K562 (cell line): ENCODE measurements around the gene DSP. TPM values are rescaled to one million over a fixed set of nuclear protein-coding genes. Genes with fewer than 3 reads are reported as not detected.
A peak's percentile ranks its signal among the peaks of the same experiment; 100 is the strongest.

ENCODE experiments used
- ATAC-seq: fragments of 200-7000 bp; cut with Tn5 transposase; 3 replicates; pipeline ENCODE4 v1.9.1; 2020; ENCODE audit warnings: moderate library complexity
- BruUV-seq: library from RNA; stranded (reverse); fragments of 400-500 nt; replicated peaks from 2 replicates; lab custom pipeline; 2021; lab: Mats Ljungman, UMichigan
- CTCF ChIA-PET: fragments of 300-600 bp; formaldehyde crosslinking; extraction: SDS; loops from one replicate; lab custom pipeline; 2021; ENCODE audit warnings: low intra/inter-chr PET ratio; lab: Yijun Ruan, JAX
- POLR2A ChIA-PET: fragments of 300-600, 350-650 bp; sonication (Branson Sonifier 250); formaldehyde crosslinking; extraction: SDS; loops from one replicate; lab custom pipeline; 2021; ENCODE audit warnings: antibody characterized with exemption, inconsistent platforms; lab: Yijun Ruan, JAX
- DNase-seq, 4 experiments: peaks; one replicate each; pipeline versions ENCODE4 v3.0.0 to v3.0.0-alpha.2; 2011 to 2018; ENCODE audit warnings: low spot score in 3 of 4, mixed read lengths in 3 of 4; ENCODE audit errors: extremely low read depth in 1 of 4
- FAIRE-seq: peaks from 2 replicates; lab custom pipeline; 2011; peaks lifted over from hg19 to GRCh38; lab: Jason Lieb, UNC
- H2AFZ ChIP-seq: 2 replicates; pipeline ENCODE4 v1.6.0; 2011; ENCODE audit warnings: low read depth, low read length, control low read depth, inconsistent platforms
- H3K27ac ChIP-seq: fragments of 200-600 bp; 3 replicates; pipeline ENCODE4 v1.8.0; 2011; ENCODE audit warnings: low read depth, mild to moderate bottlenecking, control low read depth, inconsistent platforms, low read length, moderate library complexity, mixed read lengths; ENCODE audit errors: extremely low read depth
- H3K27me3 ChIP-seq, 2 experiments: fragments of 300-600 bp in 1 of 2; 2 replicates in 1 of 2; 3 replicates in 1 of 2; pipeline versions ENCODE4 v1.6.0 to v1.8.0; 2011; ENCODE audit warnings: inconsistent platforms in 2 of 2, low read length in 2 of 2, mild to moderate bottlenecking in 1 of 2, mixed read lengths in 1 of 2, moderate library complexity in 1 of 2; ENCODE audit not compliant: control insufficient read depth in 2 of 2, insufficient read depth in 2 of 2
- H3K36me3 ChIP-seq: fragments of 300-600 bp; 3 replicates; pipeline ENCODE4 v1.8.0; 2011; ENCODE audit warnings: mild to moderate bottlenecking, low read length, inconsistent platforms; ENCODE audit not compliant: control insufficient read depth, insufficient read depth
- H3K4me1 ChIP-seq, 2 experiments: fragments of 200-600 bp in 1 of 2; replicated peaks in 1 of 2; 2 replicates in 1 of 2; 3 replicates in 1 of 2; pipeline versions ENCODE4 v1.5.1 to v1.8.0; 2011; ENCODE audit warnings: inconsistent platforms in 2 of 2, low read length in 2 of 2, mild to moderate bottlenecking in 1 of 2, mixed read lengths in 1 of 2, moderate library complexity in 1 of 2; ENCODE audit not compliant: control insufficient read depth in 2 of 2, insufficient read depth in 2 of 2
- H3K4me2 ChIP-seq: 2 replicates; pipeline ENCODE4 v1.6.1; 2011; ENCODE audit warnings: low read length, control low read depth, inconsistent platforms, mixed read lengths; ENCODE audit not compliant: insufficient read depth
- H3K4me3 ChIP-seq: fragments of 200-600 bp; sonication (generic), shearing (Covaris generic); 2 replicates; pipeline ENCODE4 v1.5.1; 2016; ENCODE audit warnings: control low read depth, inconsistent platforms
- H3K79me2 ChIP-seq: fragments of 200-600 bp; 3 replicates; pipeline ENCODE4 v1.8.0; 2011; ENCODE audit warnings: low read length, inconsistent platforms; ENCODE audit not compliant: control insufficient read depth, insufficient read depth
- H3K9ac ChIP-seq, 2 experiments: 2 replicates each; pipeline versions ENCODE4 v1.6.0 to v1.6.1; 2011; ENCODE audit warnings: low read depth in 2 of 2, low read length in 2 of 2, control low read depth in 1 of 2, inconsistent platforms in 1 of 2, mild to moderate bottlenecking in 1 of 2, mixed read lengths in 1 of 2; ENCODE audit not compliant: insufficient read depth in 1 of 2
- H3K9me1 ChIP-seq: one replicate; pipeline ENCODE4 v1.6.0; 2011; ENCODE audit warnings: inconsistent platforms, mild to moderate bottlenecking, low read length, moderate library complexity; ENCODE audit not compliant: control insufficient read depth, insufficient read depth
- H3K9me3 ChIP-seq: replicated peaks from 2 replicates; pipeline ENCODE4 v1.5.1; 2011; ENCODE audit warnings: low read depth, low read length, inconsistent platforms; ENCODE audit not compliant: control insufficient read depth, insufficient read depth
- H4K20me1 ChIP-seq: replicated peaks from 2 replicates; pipeline ENCODE4 v1.6.1; 2011; ENCODE audit warnings: low read length, inconsistent platforms, mixed read lengths; ENCODE audit not compliant: control insufficient read depth, insufficient read depth
- AFF4 ChIP-seq: sonication (generic); formaldehyde crosslinking; IDR thresholded peaks from 2 replicates; pipeline ENCODE4 v1.8.0; 2023; ENCODE audit warnings: mild to moderate bottlenecking, missing genetic modification reagents
- BMI1 ChIP-seq: fragments of 150-350 bp; IDR thresholded peaks from 2 replicates; pipeline ENCODE4 v1.6.1; 2014; ENCODE audit warnings: low read length
- CEBPG ChIP-seq, 3 experiments: fragments of 200-800 bp in 1 of 3; sonication (Bioruptor generic) in 1 of 3; sonication (generic) in 1 of 3; formaldehyde crosslinking in 1 of 3; IDR thresholded peaks in 2 of 3; conservative IDR thresholded peaks in 1 of 3; 2 replicates each; pipeline versions ENCODE4 v1.6.1 to v1.8.0; 2016 to 2022; ENCODE audit warnings: missing compliant biosample characterization in 2 of 3, missing genetic modification characterization in 2 of 3, mild to moderate bottlenecking in 1 of 3, missing genetic modification reagents in 1 of 3
- CHAMP1 ChIP-seq: fragments of 450-650 bp; IDR thresholded peaks from 2 replicates; pipeline ENCODE4 v1.6.1; 2016; ENCODE audit warnings: mild to moderate bottlenecking
- EP400 ChIP-seq: fragments of 450-650 bp; IDR thresholded peaks from 2 replicates; pipeline ENCODE4 v1.6.1; 2017; ENCODE audit warnings: antibody characterized with exemption, mild to moderate bottlenecking, moderate library complexity
- MIER1 ChIP-seq: fragments of 450-650 bp; IDR thresholded peaks from 2 replicates; pipeline ENCODE4 v1.6.1; 2016; ENCODE audit warnings: antibody characterized with exemption, mild to moderate bottlenecking, low read depth
- NBN ChIP-seq: fragments of 450-650 bp; IDR thresholded peaks from 2 replicates; pipeline ENCODE4 v1.6.1; 2016; ENCODE audit warnings: low read depth, mild to moderate bottlenecking
- NR1H2 ChIP-seq: sonication (generic); formaldehyde crosslinking; IDR thresholded peaks from 2 replicates; pipeline ENCODE4 v1.4.0; 2020; ENCODE audit warnings: mild to moderate bottlenecking, missing genetic modification reagents
- RAD21 ChIP-seq, 2 experiments: fragments of 250-450 bp in 1 of 2; fragments of 450-650 bp in 1 of 2; sonication (Bioruptor Pico) in 1 of 2; formaldehyde crosslinking in 1 of 2; IDR thresholded peaks in 1 of 2; conservative IDR thresholded peaks in 1 of 2; 2 replicates each; pipeline versions ENCODE4 v1.4.0 to v1.8.0; 2020 to 2022; ENCODE audit warnings: mild to moderate bottlenecking in 2 of 2, moderate library complexity in 1 of 2
- SMARCB1 ChIP-seq: IDR thresholded peaks from 2 replicates; pipeline ENCODE4 v1.6.1; 2011; ENCODE audit warnings: improper control_type of control experiment, low read depth; ENCODE audit not compliant: insufficient read length
- TBP ChIP-seq: optimal IDR thresholded peaks from 2 replicates; pipeline ENCODE3; 2011; ENCODE audit warnings: low read depth, low read length, improper control_type of control experiment
- ZFP1 ChIP-seq: fragments of 450-650 bp; formaldehyde crosslinking; IDR thresholded peaks from 2 replicates; pipeline ENCODE4 v1.4.0; 2020; ENCODE audit warnings: mild to moderate bottlenecking, mixed read lengths
- ZNF41 ChIP-seq: fragments of 250-450 bp; sonication (Bioruptor Pico); conservative IDR thresholded peaks from 2 replicates; pipeline ENCODE4 v1.4.0; 2020; ENCODE audit warnings: mild to moderate bottlenecking
- ZNF696 ChIP-seq: fragments of 250-450 bp; sonication (Bioruptor Pico); conservative IDR thresholded peaks from 2 replicates; pipeline ENCODE4 v1.4.0; 2020; ENCODE audit warnings: mild to moderate bottlenecking, moderate library complexity
- WGBS: fragments of 100-300 bp; shearing (Covaris generic); methylation state at CpG from one replicate; pipeline ENCODE4 v1.1.6; 2016; ENCODE audit warnings: low coverage, mixed read lengths; ENCODE audit not compliant: insufficient coverage; ENCODE audit errors: missing lambda C conversion rate; 5-methylcytosine and 5-hydroxymethylcytosine counted together
- in situ Hi-C: fragments of 300-500 bp; cut with MboI; formaldehyde crosslinking; loops from 4 replicates; pipeline ENCODE4 v1.15.0; 2018; ENCODE audit warnings: inconsistent platforms, mixed read lengths
- intact Hi-C: fragments of 100-400 bp; cut with micrococcal nuclease; formaldehyde crosslinking; loops from 2 replicates; pipeline ENCODE4 v1.14.2; 2022
- polyA plus RNA-seq, 8 experiments: library from polyadenylated mRNA; depleted of rRNA in 4 of 8; stranded (reverse) in 5 of 8; unstranded in 3 of 8; fragments of >200 nt; fragmentation: Nextera tagmentation in 2 of 8; fragmentation: Illumina TruSeq in 1 of 8; extraction: Ambion mirVana in 2 of 8; extraction: Trizol in 1 of 8; gene quantifications; 2 replicates each; pipeline versions ENCODE4 v1.2.1 to v1.2.3, GENCODE V29; 2011 to 2014; ENCODE audit warnings: inconsistent platforms in 1 of 8, missing spikeins in 1 of 8
- total RNA-seq, 7 experiments: library from RNA; depleted of rRNA in 6 of 7; stranded (reverse); fragments of >200 nt in 6 of 7; fragmentation: Illumina TruSeq in 2 of 7; extraction: Trizol in 2 of 7; gene quantifications; 2 replicates each; pipeline versions ENCODE4 v1.2.1 to v1.2.3, GENCODE V29; 2011 to 2021; ENCODE audit warnings: low replicate concordance in 1 of 7

The DSP gene
- total and polyA plus RNA-seq, 9 of the 15 experiments (the other 6 are each of a cell fraction or from before 2014, with no cell fraction given): under 0.01 to 0.24 (median 0.03) TPM; not detected in 2

DNA sequence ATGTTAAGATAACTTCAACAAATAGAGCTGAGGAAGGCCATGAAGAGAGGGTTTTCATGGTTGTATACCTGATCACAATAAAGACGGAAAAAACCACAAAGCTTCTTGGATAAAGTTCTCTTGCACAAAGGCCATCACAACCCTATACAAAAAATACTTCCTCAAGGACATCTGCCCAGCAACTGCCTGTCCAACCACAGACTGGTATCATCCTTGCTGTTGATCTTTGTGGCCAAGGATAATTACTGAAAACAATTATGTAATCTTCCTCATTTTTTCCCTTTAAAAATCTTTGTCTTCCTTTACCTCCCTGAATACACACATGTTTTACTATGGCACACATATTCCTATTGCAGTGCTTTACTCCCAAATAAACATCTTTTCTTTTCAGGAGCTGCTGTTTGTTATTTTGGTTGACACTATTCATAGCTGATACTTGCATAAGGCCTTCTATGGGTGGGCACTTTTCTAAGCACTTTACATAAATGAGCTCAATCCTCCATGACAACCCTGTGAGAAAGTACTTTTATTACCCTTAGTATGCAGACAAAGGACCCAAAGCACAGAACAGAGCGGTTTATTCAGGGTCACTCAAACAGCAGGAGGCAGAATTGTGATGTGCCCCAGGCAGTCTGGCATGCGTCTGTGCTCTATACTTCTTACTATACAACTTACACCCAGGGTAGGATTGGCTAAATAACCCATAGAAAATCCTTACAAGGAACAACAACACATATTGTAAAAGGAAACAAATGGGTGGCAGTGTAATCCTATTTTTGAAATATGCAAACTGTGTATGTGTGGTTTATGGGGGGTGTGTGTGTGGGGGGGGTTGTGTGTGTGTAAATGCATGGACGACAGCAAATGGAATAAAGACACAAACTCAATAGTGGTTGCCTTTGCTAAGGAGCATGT lies 83.6 kb downstream of the DSP start:
- FAIRE-seq: no peak
- TF ChIP-seq CEBPG (CRISPR knock-in tag; IDR thresholded peaks at IDR 0.05): no peak
- TF ChIP-seq CEBPG (tag; conservative IDR thresholded peaks at IDR 0.05 in 1 of 2, IDR thresholded peaks at IDR 0.05 in 1 of 2): no peak
- no peak for TF ChIP-seq EP400
- TF ChIP-seq AFF4: no peak
- TF ChIP-seq RAD21 (CRISPR knock-in tag; conservative IDR thresholded peaks at IDR 0.05 in 1 of 2, IDR thresholded peaks at IDR 0.05 in 1 of 2): peak in 1 of 2 experiments; percentile 46; a peak in 2 of 4 replicates
- TF ChIP-seq NBN: no peak
- TF ChIP-seq ZNF696: no peak
- 0 out of 2 replicates have a peak, but pooled peaks have one; percentile 23 for TF ChIP-seq BMI1
- TF ChIP-seq SMARCB1: no peak
- TF ChIP-seq ZNF41 (CRISPR knock-in tag): no peak
- no peak for TF ChIP-seq CHAMP1
- TF ChIP-seq ZFP1: no peak
- TF ChIP-seq MIER1: no peak
- no peak for TF ChIP-seq TBP
- TF ChIP-seq NR1H2 (CRISPR knock-in tag): no peak

More for the DNA sequence above, 83.6 kb downstream of the DSP start:
- WGBS: 1% methylated on average over 4 of the region's 4 CpGs
- ATAC-seq (no peak), DNase-seq (no peak)
- H3K4me3 ChIP-seq: no peak overlapping the region
- no peak overlapping the region for H3K9ac ChIP-seq
- no peak overlapping the region for H3K4me2 ChIP-seq
- in situ Hi-C loops: no loop called here
- POLR2A ChIA-PET: interaction anchor here (0.6 kb wide), 1 partner anchor 45 kb away, joined by 3 read pairs; no protein-coding TSS in a partner anchor
- no peaks in the 10 kb centered on the region for H3K9me1 ChIP-seq
- H3K36me3 ChIP-seq: no peaks in the 10 kb centered on the region
- no peaks in the 10 kb centered on the region for H3K9me3 ChIP-seq
- H3K79me2 ChIP-seq: no peaks in the 10 kb centered on the region
- CTCF ChIA-PET: interaction anchor here (0.6 kb wide), 1 partner anchor 595 kb away, joined by 3 read pairs; no protein-coding TSS in a partner anchor
- no peak overlapping the region for H3K27ac ChIP-seq
- H3K27me3 ChIP-seq: peaks cover 28 to 40% of the 10 kb centered on the region in 2 experiments
- intact Hi-C loops: no loop called here
- H3K4me1 ChIP-seq: no peaks in the 10 kb centered on the region
- H2AFZ ChIP-seq: no peak overlapping the region
- BruUV-seq: no TSS peak
- no peaks in the 10 kb centered on the region for H4K20me1 ChIP-seq
